Kidney (tissue), 14 donors: ENCODE measurements around the gene TOGARAM2. TPM values are rescaled to one million over a fixed set of nuclear protein-coding genes. Genes with fewer than 3 reads are reported as not detected.

ENCODE experiments used
- DNase-seq, 5 donors: peaks; one replicate each; pipeline ENCODE4 v3.0.0-alpha.2; 2013 to 2020
- FAIRE-seq: peaks from 2 replicates; lab custom pipeline; 2012; peaks lifted over from hg19 to GRCh38; lab: Jason Lieb, UNC
- H3K27ac ChIP-seq, 2 donors: one replicate each; pipeline ENCODE4 v1.7.0; 2013; ENCODE audit warnings: low read depth in 2 of 2, low read length in 2 of 2, inconsistent platforms in 1 of 2
- H3K27me3 ChIP-seq: one replicate; pipeline ENCODE4 v1.7.1; 2013; ENCODE audit warnings: low read length, inconsistent platforms; ENCODE audit not compliant: control insufficient read depth, insufficient read depth
- H3K36me3 ChIP-seq, 3 donors: one replicate each; pipeline versions ENCODE4 v1.7.0 to v1.7.1; 2013; ENCODE audit warnings: low read length in 3 of 3, control low read depth in 1 of 3, inconsistent platforms in 1 of 3; ENCODE audit not compliant: insufficient read depth in 3 of 3, control insufficient read depth in 2 of 3
- H3K4me1 ChIP-seq, 3 donors: one replicate each; pipeline versions ENCODE4 v1.7.0 to v1.7.1; 2013; ENCODE audit warnings: low read length in 3 of 3, inconsistent platforms in 1 of 3, low read depth in 1 of 3; ENCODE audit not compliant: control insufficient read depth in 2 of 3, insufficient read depth in 2 of 3
- H3K4me3 ChIP-seq, 3 donors: one replicate each; pipeline versions ENCODE4 v1.7.0 to v1.8.1; 2013; ENCODE audit warnings: low read length in 3 of 3, control low read depth in 1 of 3, inconsistent platforms in 1 of 3
- H3K9ac ChIP-seq, 3 donors: one replicate each; pipeline versions ENCODE4 v1.7.0 to v1.7.1; 2013; ENCODE audit warnings: low read length in 3 of 3, control low read depth in 1 of 3, inconsistent platforms in 1 of 3
- H3K9me3 ChIP-seq, 3 donors: one replicate each; pipeline versions ENCODE4 v1.7.0 to v1.7.1; 2013; ENCODE audit warnings: low read length in 3 of 3, control low read depth in 1 of 3, inconsistent platforms in 1 of 3; ENCODE audit not compliant: control insufficient read depth in 2 of 3, insufficient read depth in 1 of 3
- CTCF ChIP-seq: IDR thresholded peaks from 3 replicates; pipeline ENCODE4 v1.5.1; 2012; ENCODE audit warnings: mild to moderate bottlenecking, moderate library complexity, borderline replicate concordance; ENCODE audit not compliant: insufficient read depth; ENCODE audit errors: extremely low read depth
- intact Hi-C: fragments of 100-400 bp; cut with DNase I; formaldehyde crosslinking; loops from one replicate; pipeline ENCODE4 v1.11.1; 2022
- polyA plus RNA-seq: library from polyadenylated mRNA; stranded (reverse); fragments of 350-450 nt; fragmentation: Illumina TruSeq; extraction: RNeasy Lipid Tissue Mini Kit (QIAGEN cat#74804); gene quantifications from one replicate; pipeline ENCODE4 v1.2.3, GENCODE V29; 2014; ENCODE audit warnings: low read depth, low replicate concordance; ENCODE audit not compliant: insufficient read depth
- total RNA-seq: library from RNA; stranded (reverse); fragmentation: NEBNext Ultra II Directional; extraction: Animal tissue kit (Norgen Biotek cat#: 25700); gene quantifications from one replicate; pipeline ENCODE4 v1.2.1, GENCODE V29; 2021
- donor health status: control.
- donor health status: control.
- donor health status: control.
- donor health status: control.
- donor health status: control.
- donor health status: DM: yes; HTN: yes; CAD: no.
- donor health status: Normal renal cell carcinoma (clear cell type).

TOGARAM2 gene
- total and polyA plus RNA-seq, 2 donors from 2014 or later = 0.60 to 1.4 TPM

GRCh38 chr2:29054430-29054829 is 73.3 kb downstream of the TOGARAM2 start:
- DNase-seq (peak in 1 of 5 donors; percentile 39), FAIRE-seq (no peak)
- Histone ChIP-seq H3K27ac (no peak overlapping the region), H3K36me3 (no peaks in the 10 kb centered on the region), H3K9me3 (no peaks in the 10 kb centered on the region), H3K4me3 (no peak overlapping the region), H3K4me1 (no peaks in the 10 kb centered on the region), H3K27me3 (no peaks in the 10 kb centered on the region), H3K9ac (no peak overlapping the region)
- no peak for TF ChIP-seq CTCF
- intact Hi-C loops = no loop called here

- TF ChIP-seq CTCF = no peak
- FAIRE-seq (no peak), DNase-seq (peak in 1 of 5 donors; percentile 47)
- intact Hi-C loops = no loop called here
- Histone ChIP-seq H3K9ac (no peak overlapping the region), H3K27ac (no peak overlapping the region), H3K27me3 (no peaks in the 10 kb centered on the region), H3K4me3 (no peak overlapping the region), H3K36me3 (no peaks in the 10 kb centered on the region), H3K4me1 (peaks cover 0 to 2% (median 0%) of the 10 kb centered on the region in 3 donors), H3K9me3 (no peaks in the 10 kb centered on the region)
Measured at GRCh38 chr2:29055601-29056000, 74.5 kb downstream of the TOGARAM2 start.

- Histone ChIP-seq H3K4me3 (no peak overlapping the region), H3K36me3 (no peaks in the 10 kb centered on the region), H3K4me1 (peaks cover 0 to 2% (median 0%) of the 10 kb centered on the region in 3 donors), H3K9me3 (no peaks in the 10 kb centered on the region), H3K27me3 (no peaks in the 10 kb centered on the region), H3K9ac (no peak overlapping the region), H3K27ac (no peak overlapping the region)
- intact Hi-C loops = no loop called here
- FAIRE-seq (no peak), DNase-seq (no peak)
- no peak for TF ChIP-seq CTCF
Measured at GRCh38 chr2:29056452-29056851, 75.4 kb downstream of the TOGARAM2 start.

- no peaks in the 10 kb centered on the region for H3K9me3 ChIP-seq
- no peaks in the 10 kb centered on the region for H3K36me3 ChIP-seq
- no peak for TF ChIP-seq CTCF
- H3K27me3 ChIP-seq = no peaks in the 10 kb centered on the region
- no peak overlapping the region for H3K27ac ChIP-seq
- FAIRE-seq (no peak), DNase-seq (no peak)
- H3K4me3 ChIP-seq = no peak overlapping the region
- H3K4me1 ChIP-seq = peaks cover 0 to 2% (median 0%) of the 10 kb centered on the region in 3 donors
- intact Hi-C loops = no loop called here
- H3K9ac ChIP-seq = no peak overlapping the region
Measured at GRCh38 chr2:29057006-29057405, 75.9 kb downstream of the TOGARAM2 start.
